Measurements from ENCODE around the gene RBM3.

- TF ChIP-seq CTCF (IDR thresholded peaks at IDR 0.05; ENCODE audit: poor library complexity) (no peak), EZH2 (IDR thresholded peaks at IDR 0.05; ENCODE audit: borderline replicate concordance) (no peak), EZH2phosphoT487 (IDR thresholded peaks at IDR 0.05; ENCODE audit: low read depth, severe bottlenecking, unreplicated experiment) (no peak)
These were observed 39.3 kb downstream of the RBM3 start for GRCh38 chrX:48613502-48614160.
